Activated T-cell treated with anti-CD3 and anti-CD28 coated beads for 1 hour (primary cell): ENCODE results near the gene PEDS1.
"Not testable (repeated sequence)": the region's sequence is repeated elsewhere in the genome, so short reads cannot be mapped to it uniquely, and the experiment has no call there.

Source experiments
- DNase-seq: peaks from one replicate; pipeline ENCODE4 v3.0.0-alpha.2; 2020; ENCODE audit warnings: low read depth

The PEDS1 gene

GRCh38 chr20:50153500-50154377 is at the start of gene PEDS1:
Gene PEDS1 (minus strand): TSS chr20:50153723. CDS start chr20:50153637, 86 bp downstream.
- DNase-seq = peak; percentile 65

GRCh38 chr20:50202677-50203076 is 49.2 kb upstream of the PEDS1 start:
- DNase-seq = no peak

- not testable (repeated sequence) for DNase-seq
Observed at GRCh38 chr20:50201710-50202109, 48.2 kb upstream of the PEDS1 start.

- no peak for DNase-seq
Observed at GRCh38 chr20:50200482-50201104, 47.1 kb upstream of the PEDS1 start.

DNA sequence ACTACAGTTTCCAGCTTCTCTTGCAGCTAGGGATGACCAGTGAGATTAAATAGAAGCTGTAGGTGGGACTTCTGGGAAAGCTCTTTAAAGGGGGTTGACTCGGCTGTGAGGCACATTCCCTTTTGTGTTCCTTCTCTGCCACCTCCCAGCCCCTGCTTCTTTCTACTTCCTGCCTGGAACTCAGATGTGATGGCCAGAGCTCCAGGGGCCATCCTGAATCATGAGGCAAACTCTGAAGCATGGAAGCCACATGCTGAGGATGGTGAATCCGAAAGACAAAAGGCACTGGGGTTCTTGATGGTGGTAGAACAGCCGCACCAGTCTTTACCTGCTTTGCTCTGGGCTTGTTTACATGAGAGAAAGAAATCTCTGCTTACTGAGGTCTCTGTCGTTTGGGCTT is 46.2 kb upstream of the PEDS1 start:
- DNase-seq = no peak

DNA sequence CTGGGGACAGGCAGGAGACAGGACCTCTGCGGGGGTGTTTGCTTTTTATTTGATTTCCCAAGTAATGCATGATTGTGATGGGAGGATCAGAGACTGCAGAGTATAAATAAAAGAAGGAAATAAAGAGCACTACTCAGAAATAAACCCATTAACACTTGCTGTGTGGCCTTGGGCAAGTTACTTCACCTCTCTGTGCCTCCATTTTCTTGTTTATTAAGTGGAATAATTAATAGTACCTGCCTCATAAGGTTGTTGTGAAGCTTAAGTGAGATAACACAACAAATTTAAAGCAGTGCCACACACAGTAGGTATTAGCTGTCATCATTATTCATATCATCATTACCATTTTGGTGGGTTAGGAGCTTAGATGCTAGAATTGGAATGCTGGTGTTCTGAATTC is 45.2 kb upstream of the PEDS1 start:
- DNase-seq = no peak

GRCh38 chr20:50198180-50198666 is 44.7 kb upstream of the PEDS1 start:
- DNase-seq = no peak

GRCh38 chr20:50197463-50198179 is 44.1 kb upstream of the PEDS1 start:
- no peak for DNase-seq

DNA sequence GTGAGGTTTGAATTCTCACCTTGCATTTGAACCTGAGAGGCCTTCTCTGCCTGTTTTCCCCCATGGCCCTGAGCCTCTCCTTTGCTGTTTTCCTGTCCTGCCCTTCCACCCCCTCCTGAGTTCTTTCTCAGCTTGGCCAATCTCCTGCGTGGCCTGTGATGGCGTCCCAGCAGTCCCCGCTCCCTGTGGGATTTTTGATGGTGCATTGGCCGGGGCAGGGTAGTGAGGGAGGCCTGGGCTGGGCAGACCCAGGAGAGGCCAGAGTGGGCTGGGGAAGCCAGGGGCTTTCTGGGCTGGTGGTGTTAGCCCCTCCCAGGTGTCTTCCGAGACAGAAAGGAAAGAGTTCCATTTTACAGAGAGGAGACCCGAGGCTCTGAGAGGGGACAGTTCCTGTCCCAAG is 43.4 kb upstream of the PEDS1 start:
- DNase-seq = no peak

DNA sequence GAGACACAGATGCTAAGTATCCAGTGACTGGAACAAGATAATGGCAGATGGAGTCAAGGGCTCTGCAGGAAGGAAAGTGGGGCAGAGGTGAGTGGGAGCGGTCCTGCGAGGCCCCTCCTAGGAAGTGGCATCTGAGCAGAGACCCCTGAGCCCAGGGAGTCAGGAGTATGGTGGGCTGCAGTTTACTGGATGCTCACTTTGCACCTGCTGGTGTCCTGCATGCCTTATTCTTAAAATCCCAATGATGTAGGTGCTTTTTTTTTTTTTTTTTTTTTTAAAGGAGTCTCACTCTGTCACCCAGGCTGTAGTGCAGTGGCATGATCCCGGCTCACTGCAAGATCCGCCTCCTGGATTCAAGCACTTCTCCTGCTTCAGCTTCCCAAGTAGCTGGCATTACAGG is 42.7 kb upstream of the PEDS1 start:
- DNase-seq = no peak

DNA sequence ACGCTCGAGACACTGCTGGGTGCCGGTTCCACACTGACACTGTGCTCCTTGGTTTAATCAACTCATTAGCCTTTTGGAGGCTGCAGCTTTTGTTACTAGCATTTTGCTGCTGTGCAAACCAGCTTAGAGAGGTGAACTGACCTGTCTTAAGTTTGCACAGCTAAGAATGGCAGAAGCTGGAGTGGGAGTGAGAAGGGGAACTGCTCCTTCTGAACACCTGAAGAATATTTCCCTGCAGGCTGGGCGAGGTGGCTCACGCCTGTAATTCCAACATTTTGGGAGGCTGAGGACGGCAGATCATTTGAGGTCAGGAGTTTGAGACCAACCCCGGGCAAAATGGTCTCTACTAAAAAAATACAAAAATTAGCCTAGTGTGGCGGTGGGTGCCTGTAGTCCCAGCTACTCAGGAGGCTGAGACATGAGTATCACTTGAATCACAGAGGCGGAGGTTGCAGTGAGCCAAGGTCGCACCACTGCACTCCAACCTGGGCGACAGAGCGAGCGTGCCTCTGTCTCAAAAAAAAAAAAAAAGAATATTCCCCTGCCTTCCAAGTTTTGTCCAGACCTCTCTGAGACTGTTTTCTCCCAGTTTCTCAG is 42.1 kb upstream of the PEDS1 start:
- no peak for DNase-seq

DNA sequence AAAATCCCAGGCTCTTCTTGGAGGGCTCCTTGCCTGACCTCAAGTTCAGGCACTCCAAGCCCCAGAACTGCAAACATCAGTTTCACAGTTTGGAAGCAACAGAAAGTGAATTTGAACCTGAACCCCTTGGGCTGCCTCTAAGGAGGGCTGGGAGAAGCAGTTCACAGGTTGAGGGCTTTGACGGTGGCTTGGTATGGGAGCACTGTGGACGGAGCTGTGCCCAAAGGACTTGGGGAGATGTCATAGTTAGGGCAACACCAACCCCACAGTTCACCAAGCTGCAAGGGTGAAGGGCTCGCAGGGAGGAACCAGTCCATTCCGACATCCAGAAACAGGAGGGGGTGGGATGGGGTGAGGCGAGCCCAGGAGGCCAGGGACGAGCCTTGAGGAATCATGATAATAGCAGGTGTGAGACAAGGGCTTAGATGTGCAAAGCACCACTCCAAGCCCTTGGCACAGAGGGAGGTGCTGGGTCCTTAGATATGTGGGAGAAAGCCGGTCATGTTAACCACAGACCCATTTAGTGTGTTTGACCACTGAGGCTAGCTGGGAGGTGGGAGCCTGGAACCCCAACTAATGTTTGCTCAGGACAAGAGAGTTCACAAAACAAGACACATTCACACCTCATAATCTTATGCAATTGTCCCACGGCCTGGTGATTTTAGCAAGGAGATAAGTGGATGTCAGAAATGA is 41.5 kb upstream of the PEDS1 start:
- DNase-seq = no peak

GRCh38 chr20:50194422-50194830 is 40.9 kb upstream of the PEDS1 start:
- DNase-seq = no peak

GRCh38 chr20:50193836-50194421 is 40.4 kb upstream of the PEDS1 start:
- DNase-seq = no peak

GRCh38 chr20:50193199-50193835 is 39.8 kb upstream of the PEDS1 start:
- DNase-seq = no peak

GRCh38 chr20:50192364-50193198 is 39.1 kb upstream of the PEDS1 start:
- peak; percentile 69 for DNase-seq

GRCh38 chr20:50191544-50192363 is 38.2 kb upstream of the PEDS1 start:
- peak; percentile 44 for DNase-seq

GRCh38 chr20:50191065-50191543 is 37.6 kb upstream of the PEDS1 start:
- peak; percentile 44 for DNase-seq
